GM12878 (cell line): ENCODE measurements around the gene SHROOM4. TPM values are rescaled to one million over a fixed set of nuclear protein-coding genes. Genes with fewer than 3 reads are reported as not detected.

Source experiments
- ATAC-seq: fragments of 200-7000 bp; cut with Tn5 transposase; 3 replicates; pipeline ENCODE4 v1.9.1; 2020; ENCODE audit warnings: mild to moderate bottlenecking, moderate library complexity
- BruUV-seq: library from RNA; stranded (reverse); fragments of 400-500 nt; replicated peaks from 2 replicates; lab custom pipeline; 2021; lab: Mats Ljungman, UMichigan
- CTCF ChIA-PET: fragments of 300-600 bp; sonication (Branson Sonifier 250); formaldehyde crosslinking; extraction: SDS; loops from one replicate; lab custom pipeline; 2021; ENCODE audit warnings: inconsistent platforms; lab: Yijun Ruan, JAX
- POLR2A ChIA-PET: fragments of 350-600 bp; formaldehyde crosslinking; extraction: SDS; loops from one replicate; lab custom pipeline; 2021; ENCODE audit warnings: inconsistent platforms; lab: Charles Lee
- RAD21 ChIA-PET: fragments of 300-600 bp; sonication (Branson Sonifier 250); formaldehyde crosslinking; loops from one replicate; lab custom pipeline; 2023; ENCODE audit warnings: antibody characterized with exemption; ENCODE audit not compliant: unreplicated experiment; lab: Charles Lee
- SMC1A ChIA-PET: fragments of 300-600 bp; sonication (Branson Sonifier 250); formaldehyde crosslinking; loops from one replicate; lab custom pipeline; 2023; ENCODE audit not compliant: unreplicated experiment, uncharacterized antibody; lab: Charles Lee
- DNase-seq: peaks from one replicate; pipeline ENCODE4 v3.0.0-alpha.2; 2011; ENCODE audit warnings: low read depth, low spot score
- FAIRE-seq: peaks from 3 replicates; lab custom pipeline; 2011; peaks lifted over from hg19 to GRCh38; lab: Jason Lieb, UNC
- H2AFZ ChIP-seq: 2 replicates; pipeline ENCODE4 v1.6.0; 2011; ENCODE audit warnings: low read depth, low read length, control low read depth; ENCODE audit not compliant: control insufficient read depth
- H3K27ac ChIP-seq: 2 replicates; pipeline ENCODE4 v1.5.1; 2011; ENCODE audit warnings: control low read depth; ENCODE audit not compliant: control insufficient read depth, insufficient read depth
- H3K27me3 ChIP-seq, 2 experiments: replicated peaks in 1 of 2; 2 replicates each; pipeline versions ENCODE4 v1.6.0 to v1.6.1; 2011; ENCODE audit warnings: low read length in 1 of 2; ENCODE audit not compliant: control insufficient read depth in 2 of 2, insufficient read depth in 2 of 2
- H3K36me3 ChIP-seq, 2 experiments: 2 replicates each; pipeline ENCODE4 v1.5.1; 2011; ENCODE audit warnings: low read length in 1 of 2; ENCODE audit not compliant: control insufficient read depth in 2 of 2, insufficient read depth in 2 of 2
- H3K4me1 ChIP-seq: 2 replicates; pipeline ENCODE4 v1.6.1; 2011; ENCODE audit warnings: mild to moderate bottlenecking, low read length, moderate library complexity, mixed read lengths; ENCODE audit not compliant: control insufficient read depth, insufficient read depth
- H3K4me2 ChIP-seq: 2 replicates; pipeline ENCODE4 v1.6.0; 2011; ENCODE audit warnings: control low read depth; ENCODE audit not compliant: control insufficient read depth, insufficient read depth
- H3K4me3 ChIP-seq: fragments of 200-600 bp; sonication (generic); 2 replicates; pipeline ENCODE4 v1.5.1; 2016
- H3K79me2 ChIP-seq: 2 replicates; pipeline ENCODE4 v1.6.0; 2011; ENCODE audit warnings: low read length; ENCODE audit not compliant: control insufficient read depth, insufficient read depth
- H3K9ac ChIP-seq: 2 replicates; pipeline ENCODE4 v1.8.0; 2011; ENCODE audit warnings: low read length, control low read depth, mixed read lengths; ENCODE audit not compliant: control insufficient read depth, insufficient read depth
- H3K9me3 ChIP-seq: replicated peaks from 3 replicates; pipeline ENCODE4 v1.5.1; 2011; ENCODE audit warnings: mild to moderate bottlenecking, low read length; ENCODE audit not compliant: control insufficient read depth, insufficient read depth
- H4K20me1 ChIP-seq: 2 replicates; pipeline ENCODE4 v1.6.0; 2011; ENCODE audit not compliant: control insufficient read depth, insufficient read depth
- CBFB ChIP-seq: IDR thresholded peaks from 2 replicates; pipeline ENCODE4 v1.6.1; 2016; ENCODE audit warnings: antibody characterized with exemption, low read depth
- CHD1 ChIP-seq: IDR thresholded peaks from 2 replicates; pipeline ENCODE4 v1.6.1; 2012; ENCODE audit warnings: low read depth, low read length, improper control_type of control experiment
- CHD4 ChIP-seq: fragments of 200-600 bp; sonication (generic); IDR thresholded peaks from 2 replicates; pipeline ENCODE4 v1.6.1; 2016; ENCODE audit warnings: mild to moderate bottlenecking
- CREB1 ChIP-seq: IDR thresholded peaks from 2 replicates; pipeline ENCODE4 v1.6.1; 2012; ENCODE audit warnings: low read depth, mild to moderate bottlenecking, inconsistent platforms
- CREM ChIP-seq: IDR thresholded peaks from 2 replicates; pipeline ENCODE4 v1.6.1; 2014; ENCODE audit warnings: antibody characterized with exemption, low read depth
- EED ChIP-seq: sonication (generic); IDR thresholded peaks from 2 replicates; pipeline ENCODE4 v1.6.1; 2016; ENCODE audit warnings: antibody characterized with exemption, low read depth
- PML ChIP-seq: IDR thresholded peaks from 2 replicates; pipeline ENCODE4 v1.6.1; 2012; ENCODE audit warnings: low read length, inconsistent platforms
- POLR2AphosphoS2 ChIP-seq: IDR thresholded peaks from 2 replicates; pipeline ENCODE4 v1.6.1; 2011; ENCODE audit warnings: low read depth, mild to moderate bottlenecking, low read length, improper control_type of control experiment, moderate library complexity
- RUNX3 ChIP-seq: IDR thresholded peaks from 2 replicates; pipeline ENCODE4 v1.6.1; 2012; ENCODE audit warnings: low read length, inconsistent platforms
- TBL1XR1 ChIP-seq: IDR thresholded peaks from 2 replicates; pipeline ENCODE4 v1.6.1; 2012; ENCODE audit warnings: low read depth, low read length, improper control_type of control experiment
- ZNF24 ChIP-seq: fragments of 450-650 bp; IDR thresholded peaks from 2 replicates; pipeline ENCODE4 v1.6.1; 2017; ENCODE audit warnings: antibody characterized with exemption, mild to moderate bottlenecking
- ZNF622 ChIP-seq: fragments of 450-650 bp; IDR thresholded peaks from 2 replicates; pipeline ENCODE4 v1.6.1; 2017; ENCODE audit warnings: mild to moderate bottlenecking, inconsistent platforms
- ZZZ3 ChIP-seq: IDR thresholded peaks from 2 replicates; pipeline ENCODE4 v1.6.1; 2011; ENCODE audit warnings: low read depth; ENCODE audit not compliant: control insufficient read depth, insufficient read length
- WGBS: methylation state at CpG from one replicate; pipeline ENCODE4 v1.1.6; 2016; ENCODE audit warnings: low lambda C conversion rate; ENCODE audit not compliant: insufficient replicate concordance, insufficient coverage; ENCODE audit errors: missing lambda C conversion rate; 5-methylcytosine and 5-hydroxymethylcytosine counted together
- in situ Hi-C: fragments of 300-500 bp; cut with MboI; formaldehyde crosslinking; loops from 9 replicates; pipeline ENCODE4 v1.14.3; 2018; ENCODE audit warnings: mixed read lengths
- intact Hi-C: fragments of 100-400 bp; cut with micrococcal nuclease; formaldehyde crosslinking; loops from one replicate; pipeline ENCODE4 v1.14.2; 2022; ENCODE audit not compliant: unreplicated experiment
- polyA plus RNA-seq, 11 experiments: library from polyadenylated mRNA; depleted of rRNA in 4 of 11; unstranded in 6 of 11; stranded (reverse) in 5 of 11; fragments of >200 nt; fragmentation: Nextera tagmentation in 4 of 11; fragmentation: Illumina TruSeq in 1 of 11; extraction: Ambion mirVana in 4 of 11; extraction: Trizol in 1 of 11; gene quantifications; 1 replicate in 1 of 11; 2 replicates in 10 of 11; pipeline versions ENCODE4 v1.2.1 to v1.2.3, GENCODE V29; 2011 to 2016; ENCODE audit warnings: inconsistent platforms in 2 of 11, missing spikeins in 2 of 11, low read depth in 1 of 11
- total RNA-seq, 4 experiments: library from RNA; depleted of rRNA in 3 of 4; stranded (reverse); fragments of >200 nt in 3 of 4; fragmentation: Illumina TruSeq in 1 of 4; extraction: Trizol in 1 of 4; gene quantifications; 2 replicates each; pipeline versions ENCODE4 v1.2.1 to v1.2.3, GENCODE V29; 2013 to 2021
- TF ChIP-seq, protein P1 (sequence below): IDR thresholded peaks from 2 replicates; pipeline ENCODE4 v1.6.1; 2011; ENCODE audit warnings: mild to moderate bottlenecking, low read depth, low read length, moderate library complexity; ENCODE audit not compliant: insufficient replicate concordance
- TF ChIP-seq, protein P2 (sequence below): IDR thresholded peaks from 2 replicates; pipeline ENCODE4 v1.6.1; 2012; ENCODE audit warnings: low read depth, low read length, improper control_type of control experiment
- TF ChIP-seq, protein P3 (sequence below): fragments of 450-650 bp; IDR thresholded peaks from 2 replicates; pipeline ENCODE4 v1.6.1; 2017; ENCODE audit warnings: mild to moderate bottlenecking, moderate library complexity

SHROOM4 gene
- total and polyA plus RNA-seq, 10 of the 15 experiments (the other 5 are each of a cell fraction or from before 2014, with no cell fraction given) = 0.01 to 0.03 TPM; not detected in 8

DNA sequence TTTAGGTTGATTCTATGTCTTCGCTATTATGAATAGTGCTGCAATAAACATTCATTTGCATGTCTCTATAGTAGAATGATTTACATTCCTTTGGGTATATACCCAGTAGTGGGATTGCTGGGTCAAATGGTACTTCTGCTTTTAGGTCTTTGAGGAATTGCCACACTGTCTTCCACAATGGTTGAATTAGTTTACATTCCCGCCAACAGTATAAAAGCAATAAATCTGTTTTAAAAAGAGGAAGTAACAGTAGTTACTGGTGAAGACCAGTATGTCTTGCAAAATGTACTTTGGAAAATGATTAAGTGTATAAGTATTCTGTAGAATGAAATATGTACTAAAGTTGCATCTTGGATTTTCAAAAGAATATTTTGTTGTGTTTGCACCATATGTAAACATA lies 77.3 kb downstream of the SHROOM4 start:
- intact Hi-C loops (no loop called here), in situ Hi-C loops (no loop called here)
- WGBS = 0% methylated on average over 2 of the region's 2 CpGs
- no peaks in the 10 kb centered on the region for H3K79me2 ChIP-seq
- H3K9ac ChIP-seq = no peak overlapping the region
- H3K9me3 ChIP-seq = no peaks in the 10 kb centered on the region
- ChIA-PET POLR2A (no interaction called here), RAD21 (no interaction called here), SMC1A (no interaction called here)
- no peak overlapping the region for H3K27ac ChIP-seq
- H3K4me2 ChIP-seq = no peak overlapping the region
- BruUV-seq = no TSS peak
- H3K4me1 ChIP-seq = no peaks in the 10 kb centered on the region
- FAIRE-seq (no peak), DNase-seq (no peak), ATAC-seq (no peak)
- H3K36me3 ChIP-seq = no peaks in the 10 kb centered on the region
- no peaks in the 10 kb centered on the region for H4K20me1 ChIP-seq
- H2AFZ ChIP-seq = no peak overlapping the region
- TF ChIP-seq CHD4 = no peak
- no peak for TF ChIP-seq ZNF24
- no peak for TF ChIP-seq POLR2AphosphoS2
- TF ChIP-seq CBFB = no peak
- TF ChIP-seq, protein P1, sequence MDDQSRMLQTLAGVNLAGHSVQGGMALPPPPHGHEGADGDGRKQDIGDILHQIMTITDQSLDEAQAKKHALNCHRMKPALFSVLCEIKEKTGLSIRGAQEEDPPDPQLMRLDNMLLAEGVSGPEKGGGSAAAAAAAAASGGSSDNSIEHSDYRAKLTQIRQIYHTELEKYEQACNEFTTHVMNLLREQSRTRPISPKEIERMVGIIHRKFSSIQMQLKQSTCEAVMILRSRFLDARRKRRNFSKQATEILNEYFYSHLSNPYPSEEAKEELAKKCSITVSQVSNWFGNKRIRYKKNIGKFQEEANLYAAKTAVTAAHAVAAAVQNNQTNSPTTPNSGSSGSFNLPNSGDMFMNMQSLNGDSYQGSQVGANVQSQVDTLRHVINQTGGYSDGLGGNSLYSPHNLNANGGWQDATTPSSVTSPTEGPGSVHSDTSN = no peak
- TF ChIP-seq CREM = no peak
- no peak for TF ChIP-seq CHD1
- TF ChIP-seq, protein P2, sequence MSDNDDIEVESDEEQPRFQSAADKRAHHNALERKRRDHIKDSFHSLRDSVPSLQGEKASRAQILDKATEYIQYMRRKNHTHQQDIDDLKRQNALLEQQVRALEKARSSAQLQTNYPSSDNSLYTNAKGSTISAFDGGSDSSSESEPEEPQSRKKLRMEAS = no peak
- no peak for TF ChIP-seq ZNF622
- no peak for TF ChIP-seq ZZZ3
- no peak for TF ChIP-seq RUNX3
- no peak for TF ChIP-seq PML
- TF ChIP-seq, protein P3, sequence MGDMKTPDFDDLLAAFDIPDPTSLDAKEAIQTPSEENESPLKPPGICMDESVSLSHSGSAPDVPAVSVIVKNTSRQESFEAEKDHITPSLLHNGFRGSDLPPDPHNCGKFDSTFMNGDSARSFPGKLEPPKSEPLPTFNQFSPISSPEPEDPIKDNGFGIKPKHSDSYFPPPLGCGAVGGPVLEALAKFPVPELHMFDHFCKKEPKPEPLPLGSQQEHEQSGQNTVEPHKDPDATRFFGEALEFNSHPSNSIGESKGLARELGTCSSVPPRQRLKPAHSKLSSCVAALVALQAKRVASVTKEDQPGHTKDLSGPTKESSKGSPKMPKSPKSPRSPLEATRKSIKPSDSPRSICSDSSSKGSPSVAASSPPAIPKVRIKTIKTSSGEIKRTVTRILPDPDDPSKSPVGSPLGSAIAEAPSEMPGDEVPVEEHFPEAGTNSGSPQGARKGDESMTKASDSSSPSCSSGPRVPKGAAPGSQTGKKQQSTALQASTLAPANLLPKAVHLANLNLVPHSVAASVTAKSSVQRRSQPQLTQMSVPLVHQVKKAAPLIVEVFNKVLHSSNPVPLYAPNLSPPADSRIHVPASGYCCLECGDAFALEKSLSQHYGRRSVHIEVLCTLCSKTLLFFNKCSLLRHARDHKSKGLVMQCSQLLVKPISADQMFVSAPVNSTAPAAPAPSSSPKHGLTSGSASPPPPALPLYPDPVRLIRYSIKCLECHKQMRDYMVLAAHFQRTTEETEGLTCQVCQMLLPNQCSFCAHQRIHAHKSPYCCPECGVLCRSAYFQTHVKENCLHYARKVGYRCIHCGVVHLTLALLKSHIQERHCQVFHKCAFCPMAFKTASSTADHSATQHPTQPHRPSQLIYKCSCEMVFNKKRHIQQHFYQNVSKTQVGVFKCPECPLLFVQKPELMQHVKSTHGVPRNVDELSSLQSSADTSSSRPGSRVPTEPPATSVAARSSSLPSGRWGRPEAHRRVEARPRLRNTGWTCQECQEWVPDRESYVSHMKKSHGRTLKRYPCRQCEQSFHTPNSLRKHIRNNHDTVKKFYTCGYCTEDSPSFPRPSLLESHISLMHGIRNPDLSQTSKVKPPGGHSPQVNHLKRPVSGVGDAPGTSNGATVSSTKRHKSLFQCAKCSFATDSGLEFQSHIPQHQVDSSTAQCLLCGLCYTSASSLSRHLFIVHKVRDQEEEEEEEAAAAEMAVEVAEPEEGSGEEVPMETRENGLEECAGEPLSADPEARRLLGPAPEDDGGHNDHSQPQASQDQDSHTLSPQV = no peak
- TF ChIP-seq CREB1 = no peak
- TF ChIP-seq TBL1XR1 = no peak
- no peak for TF ChIP-seq EED
- TF ChIP-seq, all 136 proteins: peak for 0
- no peaks in the 10 kb centered on the region for H3K27me3 ChIP-seq
- CTCF ChIA-PET = no interaction called here
- H3K4me3 ChIP-seq = no peak overlapping the region
